Keratinocyte (primary cell): ENCODE data around the gene SIGLEC7.

Experiments used
- EZH2 ChIP-seq: IDR thresholded peaks from one replicate; pipeline ENCODE4 v1.6.1; 2012; ENCODE audit warnings: inconsistent platforms, mild to moderate bottlenecking, low read length, moderate library complexity
- TF ChIP-seq, protein P1 (sequence below), 3 experiments: IDR thresholded peaks in 1 of 3; conservative IDR thresholded peaks in 1 of 3; optimal IDR thresholded peaks in 1 of 3; 2 replicates in 2 of 3; 3 replicates in 1 of 3; pipeline versions ENCODE3 to v1.5.1; 2011; ENCODE audit warnings: low read length in 3 of 3, mild to moderate bottlenecking in 3 of 3, moderate library complexity in 2 of 3, control low read depth in 1 of 3, inconsistent platforms in 1 of 3; ENCODE audit not compliant: insufficient read depth in 2 of 3; ENCODE audit errors: extremely low read depth in 1 of 3

DNA sequence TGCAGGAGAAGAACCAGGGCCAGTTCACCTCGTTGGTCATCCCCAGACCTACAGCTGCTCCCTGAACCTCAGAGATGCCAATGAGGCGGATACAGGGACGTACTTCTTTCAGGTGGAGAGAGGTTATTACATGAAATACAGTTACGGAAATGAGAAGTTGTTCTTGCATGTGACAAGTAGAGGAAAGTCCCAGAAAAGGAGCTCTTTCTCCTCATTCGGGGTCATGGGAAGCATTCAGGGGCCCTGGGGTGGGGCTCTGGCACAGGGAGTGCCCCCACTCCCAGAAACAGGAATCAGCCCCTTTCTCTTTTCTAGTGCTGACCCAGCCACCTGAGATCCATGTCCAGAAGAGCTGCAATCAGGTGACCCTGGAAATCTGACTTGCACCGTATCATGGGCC lies 21.9 kb upstream of the SIGLEC7 start:
- TF ChIP-seq, protein P1, sequence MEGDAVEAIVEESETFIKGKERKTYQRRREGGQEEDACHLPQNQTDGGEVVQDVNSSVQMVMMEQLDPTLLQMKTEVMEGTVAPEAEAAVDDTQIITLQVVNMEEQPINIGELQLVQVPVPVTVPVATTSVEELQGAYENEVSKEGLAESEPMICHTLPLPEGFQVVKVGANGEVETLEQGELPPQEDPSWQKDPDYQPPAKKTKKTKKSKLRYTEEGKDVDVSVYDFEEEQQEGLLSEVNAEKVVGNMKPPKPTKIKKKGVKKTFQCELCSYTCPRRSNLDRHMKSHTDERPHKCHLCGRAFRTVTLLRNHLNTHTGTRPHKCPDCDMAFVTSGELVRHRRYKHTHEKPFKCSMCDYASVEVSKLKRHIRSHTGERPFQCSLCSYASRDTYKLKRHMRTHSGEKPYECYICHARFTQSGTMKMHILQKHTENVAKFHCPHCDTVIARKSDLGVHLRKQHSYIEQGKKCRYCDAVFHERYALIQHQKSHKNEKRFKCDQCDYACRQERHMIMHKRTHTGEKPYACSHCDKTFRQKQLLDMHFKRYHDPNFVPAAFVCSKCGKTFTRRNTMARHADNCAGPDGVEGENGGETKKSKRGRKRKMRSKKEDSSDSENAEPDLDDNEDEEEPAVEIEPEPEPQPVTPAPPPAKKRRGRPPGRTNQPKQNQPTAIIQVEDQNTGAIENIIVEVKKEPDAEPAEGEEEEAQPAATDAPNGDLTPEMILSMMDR (optimal IDR thresholded peaks at IDR 0.05 in 1 of 3, IDR thresholded peaks at IDR 0.05 in 1 of 3, conservative IDR thresholded peaks at IDR 0.05 in 1 of 3; ENCODE audit: extremely low read depth in 1 of 3, insufficient read depth in 2 of 3, low read length in 3 of 3), result no peak
- TF ChIP-seq EZH2, result no peak
